PC-9 (cell line): Measurements from ENCODE around the gene TOR4A. TPM values are rescaled to one million over a fixed set of nuclear protein-coding genes. Genes with fewer than 3 reads are reported as not detected.
A peak's percentile ranks its signal among the peaks of the same experiment; 100 is the strongest.
"Not testable (repeated sequence)": the region's sequence is repeated elsewhere in the genome, so short reads cannot be mapped to it uniquely, and the experiment has no call there.

Source experiments
- BruUV-seq: library from RNA; stranded (reverse); fragments of 400-500 nt; replicated peaks from 2 replicates; lab custom pipeline; 2021; lab: Mats Ljungman, UMichigan
- CTCF ChIA-PET: fragments of 300-600 bp; sonication (Branson Sonifier 250); formaldehyde crosslinking; loops from one replicate; lab custom pipeline; 2022; ENCODE audit warnings: antibody characterized with exemption; lab: Charles Lee
- POLR2A ChIA-PET: fragments of 300-600 bp; sonication (Branson Sonifier 250); formaldehyde crosslinking; loops from one replicate; lab custom pipeline; 2022; ENCODE audit warnings: antibody characterized with exemption; ENCODE audit not compliant: unreplicated experiment; lab: Charles Lee
- DNase-seq, 2 experiments: peaks; one replicate each; pipeline versions ENCODE4 v3.0.0 to v3.0.0-alpha.2; 2015 to 2022; ENCODE audit warnings: mixed read lengths in 1 of 2
- H2AFZ ChIP-seq: fragments of 200-600 bp; sonication (generic); 2 replicates; pipeline ENCODE4 v1.8.1; 2017; ENCODE audit warnings: antibody characterized with exemption
- H3F3A ChIP-seq: fragments of 200-600 bp; sonication (generic); 2 replicates; pipeline ENCODE4 v1.8.1; 2017; ENCODE audit warnings: antibody characterized with exemption, mild to moderate bottlenecking, low read depth; ENCODE audit not compliant: insufficient read depth
- H3K27ac ChIP-seq: fragments of 200-600 bp; sonication (generic); 2 replicates; pipeline ENCODE4 v1.6.1; 2016; ENCODE audit warnings: mixed run types
- H3K27me3 ChIP-seq: fragments of 200-600 bp; sonication (generic); 2 replicates; pipeline ENCODE4 v1.6.1; 2016; ENCODE audit warnings: low read depth, mixed run types; ENCODE audit not compliant: insufficient read depth
- H3K36me3 ChIP-seq: fragments of 200-600 bp; sonication (generic); 2 replicates; pipeline ENCODE4 v1.6.1; 2016; ENCODE audit warnings: low read depth, mixed run types
- H3K4me1 ChIP-seq: fragments of 200-600 bp; sonication (generic); replicated peaks from 2 replicates; pipeline ENCODE4 v1.6.1; 2016; ENCODE audit warnings: mixed run types; ENCODE audit not compliant: insufficient read depth
- H3K4me2 ChIP-seq: fragments of 200-600 bp; sonication (generic); 2 replicates; pipeline ENCODE4 v1.6.1; 2017; ENCODE audit warnings: mixed run types
- H3K4me3 ChIP-seq: fragments of 200-600 bp; sonication (generic); 2 replicates; pipeline ENCODE4 v1.6.1; 2016; ENCODE audit warnings: mixed run types
- H3K79me2 ChIP-seq: fragments of 200-600 bp; sonication (generic); 2 replicates; pipeline ENCODE4 v1.6.1; 2017; ENCODE audit warnings: low read depth, mixed run types
- H3K9me2 ChIP-seq: fragments of 200-600 bp; sonication (generic); 2 replicates; pipeline ENCODE4 v1.8.1; 2017; ENCODE audit warnings: mild to moderate bottlenecking; ENCODE audit not compliant: insufficient read depth
- H3K9me3 ChIP-seq: fragments of 200-600 bp; sonication (generic); 2 replicates; pipeline ENCODE4 v1.8.1; 2016; ENCODE audit warnings: low read depth; ENCODE audit not compliant: insufficient read depth
- H4K20me1 ChIP-seq: fragments of 200-600 bp; sonication (generic); 2 replicates; pipeline ENCODE4 v1.8.1; 2017; ENCODE audit not compliant: insufficient read depth
- EZH2 ChIP-seq: fragments of 200-600 bp; sonication (generic); IDR thresholded peaks from 2 replicates; pipeline ENCODE4 v1.8.0; 2017; ENCODE audit warnings: antibody characterized with exemption, low read depth
- intact Hi-C: fragments of 100-400 bp; cut with micrococcal nuclease; formaldehyde crosslinking; loops from one replicate; pipeline ENCODE4 v1.10.0; 2022; ENCODE audit not compliant: unreplicated experiment
- total RNA-seq: library from RNA; stranded (reverse); gene quantifications from 2 replicates; pipeline ENCODE4 v1.2.3, GENCODE V29; 2021
- TF ChIP-seq, protein P1 (sequence below): fragments of 200-600 bp; sonication (generic); conservative IDR thresholded peaks from 2 replicates; pipeline ENCODE4 v1.6.1; 2017; ENCODE audit warnings: mixed run types, antibody characterized with exemption, mild to moderate bottlenecking, moderate library complexity

The TOR4A gene
- total RNA-seq, 1 experiment from 2014 or later, result 48.9 TPM

DNA sequence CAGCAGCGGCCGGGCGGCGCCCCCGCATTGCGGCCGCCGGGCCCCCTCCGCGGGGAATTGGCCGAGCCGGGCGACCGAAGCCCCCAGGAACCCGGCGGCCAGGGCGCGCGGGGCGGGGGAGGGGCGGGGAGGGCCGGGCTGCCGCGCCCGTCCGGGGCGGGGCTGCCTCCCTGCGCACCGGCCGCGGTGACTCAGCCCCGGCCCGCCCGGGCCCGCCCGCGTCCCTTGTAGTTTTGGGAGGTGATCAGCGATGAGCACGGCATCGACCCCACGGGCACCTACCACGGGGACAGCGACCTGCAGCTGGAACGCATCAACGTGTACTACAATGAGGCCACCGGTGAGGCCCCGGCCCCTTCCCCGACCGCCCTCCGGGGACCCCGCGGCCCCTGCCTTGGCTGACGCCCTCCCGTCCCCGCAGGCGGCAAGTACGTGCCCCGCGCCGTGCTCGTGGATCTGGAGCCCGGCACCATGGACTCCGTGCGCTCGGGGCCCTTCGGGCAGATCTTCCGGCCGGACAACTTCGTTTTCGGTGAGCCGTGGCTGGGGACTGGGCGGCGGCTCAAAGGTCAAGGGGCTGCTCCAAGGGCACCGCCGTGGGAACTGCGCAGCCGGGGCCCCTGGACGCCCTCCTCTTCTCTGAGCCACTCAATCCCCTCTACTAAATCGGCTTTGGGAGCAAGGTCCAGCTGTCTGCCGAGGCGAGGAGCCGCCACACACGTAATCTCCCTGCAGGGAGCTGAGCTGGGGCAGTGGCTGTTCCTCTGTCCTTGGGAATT, 35.8 kb upstream of the TOR4A start:
- peak; percentile 46 to 67 for DNase-seq
- H3K27me3 ChIP-seq, result no peaks in the 10 kb centered on the region
- H3K79me2 ChIP-seq, result peaks cover 56% of the 10 kb centered on the region
- TF ChIP-seq, protein P1, sequence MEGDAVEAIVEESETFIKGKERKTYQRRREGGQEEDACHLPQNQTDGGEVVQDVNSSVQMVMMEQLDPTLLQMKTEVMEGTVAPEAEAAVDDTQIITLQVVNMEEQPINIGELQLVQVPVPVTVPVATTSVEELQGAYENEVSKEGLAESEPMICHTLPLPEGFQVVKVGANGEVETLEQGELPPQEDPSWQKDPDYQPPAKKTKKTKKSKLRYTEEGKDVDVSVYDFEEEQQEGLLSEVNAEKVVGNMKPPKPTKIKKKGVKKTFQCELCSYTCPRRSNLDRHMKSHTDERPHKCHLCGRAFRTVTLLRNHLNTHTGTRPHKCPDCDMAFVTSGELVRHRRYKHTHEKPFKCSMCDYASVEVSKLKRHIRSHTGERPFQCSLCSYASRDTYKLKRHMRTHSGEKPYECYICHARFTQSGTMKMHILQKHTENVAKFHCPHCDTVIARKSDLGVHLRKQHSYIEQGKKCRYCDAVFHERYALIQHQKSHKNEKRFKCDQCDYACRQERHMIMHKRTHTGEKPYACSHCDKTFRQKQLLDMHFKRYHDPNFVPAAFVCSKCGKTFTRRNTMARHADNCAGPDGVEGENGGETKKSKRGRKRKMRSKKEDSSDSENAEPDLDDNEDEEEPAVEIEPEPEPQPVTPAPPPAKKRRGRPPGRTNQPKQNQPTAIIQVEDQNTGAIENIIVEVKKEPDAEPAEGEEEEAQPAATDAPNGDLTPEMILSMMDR, result no peak
- no peak for TF ChIP-seq EZH2
- POLR2A ChIA-PET, result interaction anchor here (0.5 to 1.8 kb wide), 5 partner anchors 13 to 169 kb away, joined by 4 to 19 read pairs (median 7); partner anchors contain the start of gene NELFB
- H3F3A ChIP-seq, result peaks cover 40% of the 10 kb centered on the region
- peak overlapping the region; percentile 99 for H3K4me2 ChIP-seq
- H3K9me2 ChIP-seq, result no peaks in the 10 kb centered on the region
- H3K4me3 ChIP-seq, result peak overlapping the region; percentile 97
- CTCF ChIA-PET, result interaction anchor here (0.6 to 0.7 kb wide), 2 partner anchors 43 to 112 kb away, joined by 3 to 4 read pairs; no protein-coding TSS in a partner anchor
- no peaks in the 10 kb centered on the region for H3K9me3 ChIP-seq
- peaks cover 29% of the 10 kb centered on the region for H4K20me1 ChIP-seq
- intact Hi-C loops, result loop anchor here (2.0 to 5.0 kb wide), 3 partner anchors 35 to 449 kb away; partner anchors contain the start of genes TMEM141 and TOR4A
- no TSS peak for BruUV-seq
- H3K4me1 ChIP-seq, result peaks cover 38% of the 10 kb centered on the region
- H2AFZ ChIP-seq, result no peak overlapping the region
- H3K27ac ChIP-seq, result peak overlapping the region; percentile 73
- H3K36me3 ChIP-seq, result peaks cover 21% of the 10 kb centered on the region; the same call in 1 of the 2 replicates

DNA sequence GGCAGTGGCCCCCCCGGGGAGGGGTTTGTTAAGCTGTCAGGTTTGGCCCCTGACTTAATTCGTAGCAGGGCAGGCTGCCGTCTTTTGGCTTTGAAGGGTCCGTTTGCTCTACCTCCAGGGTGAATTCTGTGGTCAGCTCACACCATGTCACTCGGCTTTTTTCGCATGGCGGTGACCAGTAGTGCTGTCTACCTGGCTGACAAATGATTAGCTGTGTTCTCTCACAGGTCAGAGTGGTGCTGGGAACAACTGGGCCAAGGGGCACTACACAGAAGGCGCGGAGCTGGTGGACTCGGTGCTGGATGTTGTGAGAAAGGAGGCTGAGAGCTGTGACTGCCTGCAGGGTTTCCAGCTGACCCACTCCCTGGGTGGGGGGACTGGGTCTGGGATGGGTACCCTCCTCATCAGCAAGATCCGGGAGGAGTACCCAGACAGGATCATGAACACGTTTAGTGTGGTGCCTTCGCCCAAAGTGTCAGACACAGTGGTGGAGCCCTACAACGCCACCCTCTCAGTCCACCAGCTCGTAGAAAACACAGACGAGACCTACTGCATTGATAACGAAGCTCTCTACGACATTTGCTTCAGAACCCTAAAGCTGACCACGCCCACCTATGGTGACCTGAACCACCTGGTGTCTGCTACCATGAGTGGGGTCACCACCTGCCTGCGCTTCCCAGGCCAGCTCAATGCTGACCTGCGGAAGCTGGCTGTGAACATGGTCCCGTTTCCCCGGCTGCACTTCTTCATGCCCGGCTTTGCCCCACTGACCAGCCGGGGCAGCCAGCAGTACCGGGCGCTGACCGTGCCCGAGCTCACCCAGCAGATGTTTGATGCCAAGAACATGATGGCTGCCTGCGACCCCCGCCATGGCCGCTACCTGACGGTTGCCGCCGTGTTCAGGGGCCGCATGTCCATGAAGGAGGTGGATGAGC, 35.0 kb upstream of the TOR4A start:
- TF ChIP-seq EZH2, result no peak
- TF ChIP-seq, protein P1, result no peak
- Histone ChIP-seq H3K36me3 (peaks cover 21% of the 10 kb centered on the region; the same call in 1 of the 2 replicates), H3K4me2 (peak overlapping the region; percentile 99), H3K79me2 (peaks cover 48% of the 10 kb centered on the region), H3K27me3 (no peaks in the 10 kb centered on the region), H3K4me1 (peaks cover 34% of the 10 kb centered on the region), H3K9me3 (no peaks in the 10 kb centered on the region), H3K9me2 (no peaks in the 10 kb centered on the region), H3K27ac (peak overlapping the region; percentile 46), H4K20me1 (peaks cover 29% of the 10 kb centered on the region), H3K4me3 (peak overlapping the region; percentile 97), H2AFZ (no peak overlapping the region), H3F3A (peaks cover 40% of the 10 kb centered on the region)
- TSS peak; percentile 56 for BruUV-seq
- ChIA-PET POLR2A (interaction anchor here (0.6 to 1.0 kb wide), 2 partner anchors 12 to 34 kb away, joined by 4 to 7 read pairs; partner anchors contain the start of gene TOR4A), CTCF (interaction anchor here (0.6 kb wide), 1 partner anchor 113 kb away, joined by 4 read pairs; no protein-coding TSS in a partner anchor)
- DNase-seq, result no peak
- intact Hi-C loops, result loop anchor here (1.0 to 5.0 kb wide), 3 partner anchors 20 to 450 kb away; partner anchors contain the start of genes RNF208 and TMEM141

DNA sequence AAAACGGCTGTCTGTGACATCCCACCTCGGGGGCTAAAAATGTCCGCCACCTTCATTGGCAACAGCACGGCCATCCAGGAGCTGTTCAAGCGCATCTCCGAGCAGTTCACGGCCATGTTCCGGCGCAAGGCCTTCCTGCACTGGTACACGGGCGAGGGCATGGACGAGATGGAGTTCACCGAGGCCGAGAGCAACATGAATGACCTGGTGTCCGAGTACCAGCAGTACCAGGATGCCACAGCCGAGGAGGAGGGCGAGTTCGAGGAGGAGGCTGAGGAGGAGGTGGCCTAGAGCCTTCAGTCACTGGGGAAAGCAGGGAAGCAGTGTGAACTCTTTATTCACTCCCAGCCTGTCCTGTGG, 34.3 kb upstream of the TOR4A start:
- peaks cover 29% of the 10 kb centered on the region for H4K20me1 ChIP-seq
- H3K9me2 ChIP-seq, DNase-seq, H3K27ac ChIP-seq, H2AFZ ChIP-seq, H3K27me3 ChIP-seq, CTCF ChIA-PET, BruUV-seq, H3K4me3 ChIP-seq, H3K9me3 ChIP-seq: not testable (repeated sequence)
- peaks cover 31% of the 10 kb centered on the region for H3K4me1 ChIP-seq
- peaks cover 40% of the 10 kb centered on the region for H3F3A ChIP-seq
- intact Hi-C loops, result loop anchor here (1.0 to 5.0 kb wide), 3 partner anchors 21 to 451 kb away; partner anchors contain the start of genes RNF208 and TMEM141
- H3K79me2 ChIP-seq, result peaks cover 44% of the 10 kb centered on the region
- H3K36me3 ChIP-seq, result peaks cover 21% of the 10 kb centered on the region; the same call in 1 of the 2 replicates
- POLR2A ChIA-PET, result interaction anchor here (0.6 kb wide), 1 partner anchor 10 kb away, joined by 3 read pairs; no protein-coding TSS in a partner anchor
- peak overlapping the region; percentile 99; the same call in 1 of the 2 replicates for H3K4me2 ChIP-seq
